ENCODE results near the gene EXOSC10. TPM values are rescaled to one million over a fixed set of nuclear protein-coding genes. Genes with fewer than 3 reads are reported as not detected.
"Not testable (repeated sequence)": the region's sequence is repeated elsewhere in the genome, so short reads cannot be mapped to it uniquely, and the experiment has no call there.

EXOSC10 gene
- total RNA-seq, 2 experiments from 2014 or later, result 103 to 104 TPM

- no peak for ATAC-seq
- Mint-ChIP-seq H3K4me3 (no peak overlapping the region), H3K4me1 (no peaks in the 10 kb centered on the region), H3K27ac (no peak overlapping the region), H3K9me3 (ENCODE audit: low read depth) (no peaks in the 10 kb centered on the region), H3K27me3 (no peaks in the 10 kb centered on the region), H3K36me3 (peaks cover 23% of the 10 kb centered on the region)
- DNase-seq, result no peak
- CTCF ChIA-PET, result interaction anchor here (1.4 kb wide), 1 partner anchor 15 kb away, joined by 3 read pairs; no protein-coding TSS in a partner anchor
These were observed 32.1 kb upstream of the EXOSC10 start for GRCh38 chr1:11131816-11132215.

DNA sequence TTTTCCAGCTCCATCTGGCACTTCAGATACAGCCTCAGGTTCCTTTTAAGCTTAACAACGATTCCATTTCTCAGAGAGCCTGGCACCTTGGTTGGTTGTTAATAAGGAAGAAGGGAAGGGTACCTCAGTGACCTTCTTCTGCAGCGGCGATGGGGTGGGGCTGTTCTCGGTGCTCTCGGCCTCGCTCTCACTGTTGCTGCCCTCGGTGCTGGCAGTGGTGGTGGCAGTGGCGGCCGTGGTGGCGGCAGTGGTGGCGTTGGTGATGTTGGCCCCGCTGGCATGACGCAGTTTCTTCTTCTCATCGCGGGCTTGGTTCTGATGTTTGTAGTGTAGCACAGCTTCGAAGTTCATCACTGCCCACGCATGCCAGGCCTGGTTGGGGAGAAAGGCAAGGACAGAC lies 30.7 kb upstream of the EXOSC10 start:
- peaks cover 30% of the 10 kb centered on the region for H3K36me3 Mint-ChIP-seq
- H3K27me3 Mint-ChIP-seq, result no peaks in the 10 kb centered on the region
- H3K27ac Mint-ChIP-seq, result no peak overlapping the region
- no peak for ATAC-seq
- DNase-seq, result no peak
- no peak overlapping the region for H3K4me3 Mint-ChIP-seq
- H3K4me1 Mint-ChIP-seq, result peaks cover 2% of the 10 kb centered on the region
- CTCF ChIA-PET, result no interaction called here
- no peaks in the 10 kb centered on the region for H3K9me3 Mint-ChIP-seq (ENCODE audit: low read depth)

DNA sequence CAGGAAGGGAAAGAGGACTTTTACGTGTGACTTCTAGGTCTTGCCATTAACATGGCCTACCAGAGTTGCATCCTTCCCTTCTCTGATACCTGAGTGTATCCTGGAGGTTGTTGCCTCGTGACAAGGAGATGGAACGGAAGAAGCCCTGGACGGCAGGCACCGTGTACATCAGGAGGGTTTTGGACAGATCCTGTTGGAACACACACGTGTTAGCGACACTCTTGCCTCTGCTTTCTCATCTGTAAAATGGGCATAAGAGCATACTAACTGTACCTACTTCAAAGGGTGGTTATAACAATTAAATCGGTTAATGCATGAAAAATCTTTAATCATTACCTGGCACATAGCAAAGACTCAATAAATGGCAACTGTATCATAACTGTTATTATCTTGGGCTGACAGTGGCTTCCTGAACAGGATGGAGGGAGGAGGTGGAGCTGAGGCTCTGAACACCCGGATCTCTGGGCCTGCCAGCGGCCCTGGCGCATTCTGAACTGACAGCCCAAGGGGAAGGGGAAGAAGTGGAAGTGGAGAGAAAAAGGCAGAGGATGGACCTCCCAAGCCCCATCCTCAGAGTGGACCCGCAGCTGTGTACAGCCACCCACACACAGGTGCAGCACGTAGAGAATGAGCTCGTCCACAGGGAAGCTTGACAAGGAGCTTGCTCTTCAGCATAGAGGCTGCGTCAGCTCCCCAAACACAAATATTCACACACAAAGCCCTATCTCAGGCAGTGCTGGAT lies 30.2 kb upstream of the EXOSC10 start:
- CTCF ChIA-PET, result no interaction called here
- peaks cover 2% of the 10 kb centered on the region for H3K4me1 Mint-ChIP-seq

GRCh38 chr1:11126569-11126968 lies 26.9 kb upstream of the EXOSC10 start:
- DNase-seq, result no peak
- Mint-ChIP-seq H3K9me3 (ENCODE audit: low read depth) (no peaks in the 10 kb centered on the region), H3K4me1 (peaks cover 2% of the 10 kb centered on the region), H3K4me3 (no peak overlapping the region), H3K27me3 (no peaks in the 10 kb centered on the region), H3K27ac (no peak overlapping the region), H3K36me3 (peaks cover 36% of the 10 kb centered on the region)
- CTCF ChIA-PET, result interaction anchor here (0.5 to 0.7 kb wide), 2 partner anchors 9 to 473 kb away, joined by 3 to 4 read pairs; no protein-coding TSS in a partner anchor
- no peak for ATAC-seq

More for the DNA sequence above, 30.2 kb upstream of the EXOSC10 start:
- Mint-ChIP-seq H3K27me3 (no peaks in the 10 kb centered on the region), H3K9me3 (ENCODE audit: low read depth) (no peaks in the 10 kb centered on the region), H3K27ac (no peak overlapping the region), H3K4me3 (no peak overlapping the region), H3K36me3 (peaks cover 32% of the 10 kb centered on the region)
- DNase-seq, result no peak
- ATAC-seq, result no peak

- DNase-seq, result no peak
- peaks cover 40% of the 10 kb centered on the region for H3K36me3 Mint-ChIP-seq
- peaks cover 2% of the 10 kb centered on the region for H3K4me1 Mint-ChIP-seq
- H3K4me3 Mint-ChIP-seq, result no peak overlapping the region
- no peaks in the 10 kb centered on the region for H3K9me3 Mint-ChIP-seq (ENCODE audit: low read depth)
- H3K27ac Mint-ChIP-seq, result no peak overlapping the region
- CTCF ChIA-PET, result interaction anchor here (0.6 to 0.7 kb wide), 2 partner anchors 15 to 474 kb away, joined by 3 to 4 read pairs; no protein-coding TSS in a partner anchor
- no peak for ATAC-seq
- H3K27me3 Mint-ChIP-seq, result no peaks in the 10 kb centered on the region
These were observed 26.3 kb upstream of the EXOSC10 start for GRCh38 chr1:11125931-11126330.

- H3K4me1 Mint-ChIP-seq, result peaks cover 2% of the 10 kb centered on the region
- H3K27me3 Mint-ChIP-seq, result no peaks in the 10 kb centered on the region
- H3K4me3 Mint-ChIP-seq, result no peak overlapping the region
- H3K36me3 Mint-ChIP-seq, result peaks cover 39% of the 10 kb centered on the region
- H3K27ac Mint-ChIP-seq, result no peak overlapping the region
- ATAC-seq, result no peak
- CTCF ChIA-PET, result no interaction called here
- no peaks in the 10 kb centered on the region for H3K9me3 Mint-ChIP-seq (ENCODE audit: low read depth)
- DNase-seq, result no peak
These were observed 25.3 kb upstream of the EXOSC10 start for GRCh38 chr1:11124965-11125364.

- Mint-ChIP-seq H3K27me3 (no peaks in the 10 kb centered on the region), H3K27ac (no peak overlapping the region), H3K9me3 (ENCODE audit: low read depth) (no peaks in the 10 kb centered on the region), H3K36me3 (peaks cover 15% of the 10 kb centered on the region), H3K4me1 (no peaks in the 10 kb centered on the region), H3K4me3 (no peak overlapping the region)
- no peak for ATAC-seq
- no peak for DNase-seq
- CTCF ChIA-PET, result no interaction called here
These were observed 16.6 kb upstream of the EXOSC10 start for GRCh38 chr1:11116318-11116717.

DNA sequence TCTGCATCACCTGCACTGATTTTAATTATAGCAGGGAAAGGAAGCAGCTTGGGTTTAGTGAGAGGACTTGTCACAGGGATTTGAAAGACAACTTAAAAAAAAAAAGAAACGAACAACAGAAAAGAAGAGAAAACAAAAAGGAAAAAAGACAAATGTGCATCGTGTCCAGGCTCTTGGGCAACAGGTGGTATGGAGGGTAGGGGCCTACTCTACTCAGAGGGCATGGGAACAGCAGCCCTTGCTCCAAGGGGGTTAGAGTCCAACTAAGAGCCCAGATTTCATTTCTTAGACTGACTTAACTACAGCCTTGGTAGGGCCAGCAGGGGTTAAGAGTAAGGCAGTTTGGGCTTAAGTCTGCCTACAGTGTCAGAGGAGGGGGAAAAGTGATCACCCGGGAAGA lies 15.3 kb upstream of the EXOSC10 start:
- Mint-ChIP-seq H3K4me1 (no peaks in the 10 kb centered on the region), H3K27ac (no peak overlapping the region), H3K36me3 (peaks cover 12% of the 10 kb centered on the region), H3K9me3 (ENCODE audit: low read depth) (no peaks in the 10 kb centered on the region), H3K4me3 (no peak overlapping the region), H3K27me3 (no peaks in the 10 kb centered on the region)
- DNase-seq (no peak), ATAC-seq (no peak)
- CTCF ChIA-PET, result interaction anchor here (1.3 to 1.5 kb wide), 2 partner anchors 16 to 21 kb away, joined by 4 read pairs; no protein-coding TSS in a partner anchor

DNA sequence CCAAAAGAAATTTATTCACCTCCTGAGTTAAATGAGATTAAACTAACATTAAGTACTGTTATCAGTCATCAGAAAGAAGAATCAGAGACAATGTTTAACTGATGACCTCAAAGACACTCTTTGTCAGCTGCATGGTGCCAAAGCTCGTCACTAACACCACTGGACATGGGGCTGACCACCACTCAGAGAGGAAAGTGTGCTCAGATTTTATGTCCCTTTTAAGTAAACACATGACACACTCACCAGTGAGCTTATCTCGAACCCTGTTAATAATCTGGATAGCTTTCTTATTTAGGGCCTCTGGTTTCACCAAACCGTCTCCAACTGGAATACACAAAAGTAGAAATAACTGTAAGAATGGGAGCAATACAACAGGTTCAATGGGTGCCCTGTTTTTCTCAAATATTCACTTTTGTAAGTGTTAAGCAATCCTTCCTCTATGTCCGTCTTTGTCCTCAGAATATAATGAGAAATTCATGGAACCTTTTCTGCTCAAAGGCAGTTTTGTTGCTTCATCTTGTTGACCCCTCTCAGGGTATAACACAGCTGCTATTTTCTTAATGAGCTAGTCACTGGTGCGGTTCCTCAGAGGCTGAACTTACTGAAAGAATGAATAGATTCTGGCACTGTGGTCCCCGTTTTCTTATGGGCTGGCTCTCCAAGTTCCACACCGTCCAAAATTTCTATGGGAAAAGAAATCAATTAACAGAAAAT lies 9.5 kb upstream of the EXOSC10 start:
- H3K36me3 Mint-ChIP-seq, result peaks cover 25% of the 10 kb centered on the region
- H3K27me3 Mint-ChIP-seq, result no peaks in the 10 kb centered on the region
- no peak for ATAC-seq
- CTCF ChIA-PET, result interaction anchor here (2.0 kb wide), 1 partner anchor 72 kb away, joined by 8 read pairs; no protein-coding TSS in a partner anchor
- H3K4me3 Mint-ChIP-seq, result no peak overlapping the region
- no peak overlapping the region for H3K27ac Mint-ChIP-seq
- no peaks in the 10 kb centered on the region for H3K9me3 Mint-ChIP-seq (ENCODE audit: low read depth)
- H3K4me1 Mint-ChIP-seq, result no peaks in the 10 kb centered on the region
- no peak for DNase-seq

DNA sequence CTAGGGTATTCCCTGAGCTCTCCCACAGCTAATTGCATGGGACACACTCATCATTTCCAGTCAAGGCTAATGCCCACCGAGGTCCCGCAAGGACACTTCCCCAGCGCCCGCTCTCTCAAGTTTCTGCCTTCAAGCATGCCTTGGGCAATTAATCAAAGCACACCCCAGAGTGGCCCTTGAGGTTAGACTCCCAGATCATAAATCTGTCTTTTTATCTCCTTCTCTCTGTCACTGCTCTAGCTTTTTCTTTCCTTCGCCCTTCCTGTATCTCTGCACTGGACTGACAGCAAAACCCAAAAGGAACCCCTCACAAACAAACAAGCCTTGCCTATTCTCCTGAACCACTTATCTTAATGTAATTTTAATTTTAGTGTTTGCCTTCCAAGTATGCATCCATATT lies 7.9 kb upstream of the EXOSC10 start:
- no peaks in the 10 kb centered on the region for H3K27me3 Mint-ChIP-seq
- H3K27ac Mint-ChIP-seq, result peak overlapping the region; percentile 26
- no peak overlapping the region for H3K4me3 Mint-ChIP-seq
- ATAC-seq, result no peak
- no peak for DNase-seq
- no peaks in the 10 kb centered on the region for H3K9me3 Mint-ChIP-seq (ENCODE audit: low read depth)
- CTCF ChIA-PET, result interaction anchor here (0.6 to 1.2 kb wide), 2 partner anchors 70 to 316 kb away, joined by 3 to 5 read pairs; no protein-coding TSS in a partner anchor
- peaks cover 18% of the 10 kb centered on the region for H3K36me3 Mint-ChIP-seq
- no peaks in the 10 kb centered on the region for H3K4me1 Mint-ChIP-seq

DNA sequence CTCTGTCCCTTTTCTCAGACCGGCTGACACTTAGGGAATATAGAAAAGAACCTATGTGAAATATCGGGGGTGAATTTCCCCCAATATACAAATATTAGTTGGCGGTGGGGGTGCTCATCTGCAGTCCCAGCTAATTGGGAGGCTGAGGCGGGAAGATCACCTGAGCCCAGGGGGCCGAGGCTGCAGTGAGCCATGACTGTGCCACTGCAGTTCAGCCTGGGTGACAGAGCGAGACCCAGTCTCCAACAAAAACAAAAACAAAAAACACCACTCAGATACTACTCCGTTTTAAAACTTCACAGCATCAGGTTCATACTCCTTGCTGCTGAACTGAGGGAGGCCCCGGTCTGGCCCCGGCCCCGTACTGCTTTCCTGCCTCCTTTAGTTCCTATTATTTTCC lies 5.9 kb upstream of the EXOSC10 start:
- CTCF ChIA-PET, result no interaction called here
- no peaks in the 10 kb centered on the region for H3K9me3 Mint-ChIP-seq (ENCODE audit: low read depth)
- no peaks in the 10 kb centered on the region for H3K27me3 Mint-ChIP-seq
- H3K36me3 Mint-ChIP-seq, result peaks cover 18% of the 10 kb centered on the region
- DNase-seq (no peak), ATAC-seq (no peak)
- H3K4me3 Mint-ChIP-seq, result no peak overlapping the region
- no peak overlapping the region for H3K27ac Mint-ChIP-seq
- peaks cover 4% of the 10 kb centered on the region for H3K4me1 Mint-ChIP-seq

GRCh38 chr1:11101347-11101746 lies 1.7 kb upstream of the EXOSC10 start:
- H3K9me3 Mint-ChIP-seq (ENCODE audit: low read depth), result no peaks in the 10 kb centered on the region
- no peaks in the 10 kb centered on the region for H3K27me3 Mint-ChIP-seq
- peak overlapping the region; percentile 8 for H3K27ac Mint-ChIP-seq
- H3K4me1 Mint-ChIP-seq, result peaks cover 18% of the 10 kb centered on the region
- DNase-seq (no peak), ATAC-seq (no peak)
- CTCF ChIA-PET, result interaction anchor here (1.0 to 3.7 kb wide), 3 partner anchors 14 to 64 kb away, joined by 3 to 16 read pairs (median 3); no protein-coding TSS in a partner anchor
- no peak overlapping the region for H3K4me3 Mint-ChIP-seq
- H3K36me3 Mint-ChIP-seq, result peaks cover 6% of the 10 kb centered on the region

GRCh38 chr1:11100806-11101205 lies 1.1 kb upstream of the EXOSC10 start:
- not testable (repeated sequence) for H3K4me3 Mint-ChIP-seq; H3K27ac Mint-ChIP-seq; H3K36me3 Mint-ChIP-seq; H3K9me3 Mint-ChIP-seq (ENCODE audit: low read depth); ATAC-seq; H3K27me3 Mint-ChIP-seq; DNase-seq
- CTCF ChIA-PET, result interaction anchor here (3.7 kb wide), 1 partner anchor 63 kb away, joined by 16 read pairs; no protein-coding TSS in a partner anchor
- peaks cover 18% of the 10 kb centered on the region for H3K4me1 Mint-ChIP-seq

Measured in activated CD8-positive, alpha-beta memory T cell treated with anti-CD3 and anti-CD28 coated beads, Interleukin-2, amount 10 ng/mL, durations not matched to agents 7 days and 5 days (primary cell).